Right renal pelvis (tissue), 4 donors: ENCODE results near the gene SELENOF. TPM values are rescaled to one million over a fixed set of nuclear protein-coding genes. Genes with fewer than 3 reads are reported as not detected.

ENCODE experiments used
- DNase-seq, 4 donors: peaks; one replicate each; pipeline ENCODE4 v3.0.0-alpha.2; 2013; ENCODE audit warnings: low read depth in 4 of 4, low spot score in 3 of 4, missing footprints in 1 of 4
- polyA plus RNA-seq, 4 donors: library from polyadenylated mRNA; unstranded; fragments of 120-200 nt; gene quantifications; one replicate each; pipeline ENCODE4 v1.2.1, GENCODE V29; 2013; ENCODE audit not compliant: insufficient read length in 4 of 4

The SELENOF gene
- polyA plus RNA-seq, 4 donors = 321 to 382 (median 350) TPM

DNA sequence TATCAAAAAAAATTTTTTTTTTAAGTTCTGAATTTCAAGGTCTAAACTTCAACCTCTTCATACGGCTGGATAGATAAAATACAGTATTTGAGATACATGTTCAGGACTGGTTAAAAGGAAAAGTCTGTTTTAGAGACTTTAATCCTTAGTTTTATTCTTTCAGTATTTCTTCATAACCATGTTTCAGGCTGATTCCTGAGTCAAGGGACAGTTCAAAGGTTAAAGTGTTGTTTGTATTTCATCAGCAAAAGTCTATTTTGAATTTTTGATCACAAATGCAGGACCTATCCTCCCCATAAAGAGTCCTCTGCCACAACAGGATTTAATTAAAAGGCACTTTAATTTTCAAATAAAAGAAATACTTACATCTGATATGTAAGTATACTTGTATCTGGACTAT, 53.5 kb downstream of the SELENOF start:
- DNase-seq = no peak

DNA sequence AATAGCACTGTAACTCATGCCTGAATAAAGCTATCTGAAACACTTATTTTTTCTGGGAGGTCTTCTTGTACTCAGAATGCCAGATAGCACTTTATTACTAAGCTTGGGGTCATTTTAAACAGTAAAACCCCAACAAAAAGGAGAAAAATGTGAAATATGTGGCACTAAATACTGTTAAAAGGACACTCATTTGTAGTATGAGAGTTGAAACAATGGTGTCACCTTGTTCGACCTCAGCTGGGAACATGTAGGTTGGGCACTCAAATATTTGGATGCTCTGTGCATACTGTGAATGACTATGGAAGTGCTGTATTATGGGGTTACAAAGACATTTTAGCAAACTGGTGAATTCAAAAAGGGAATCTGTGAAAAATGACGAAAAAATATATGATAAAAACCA, 53.9 kb downstream of the SELENOF start:
- DNase-seq = no peak

DNA sequence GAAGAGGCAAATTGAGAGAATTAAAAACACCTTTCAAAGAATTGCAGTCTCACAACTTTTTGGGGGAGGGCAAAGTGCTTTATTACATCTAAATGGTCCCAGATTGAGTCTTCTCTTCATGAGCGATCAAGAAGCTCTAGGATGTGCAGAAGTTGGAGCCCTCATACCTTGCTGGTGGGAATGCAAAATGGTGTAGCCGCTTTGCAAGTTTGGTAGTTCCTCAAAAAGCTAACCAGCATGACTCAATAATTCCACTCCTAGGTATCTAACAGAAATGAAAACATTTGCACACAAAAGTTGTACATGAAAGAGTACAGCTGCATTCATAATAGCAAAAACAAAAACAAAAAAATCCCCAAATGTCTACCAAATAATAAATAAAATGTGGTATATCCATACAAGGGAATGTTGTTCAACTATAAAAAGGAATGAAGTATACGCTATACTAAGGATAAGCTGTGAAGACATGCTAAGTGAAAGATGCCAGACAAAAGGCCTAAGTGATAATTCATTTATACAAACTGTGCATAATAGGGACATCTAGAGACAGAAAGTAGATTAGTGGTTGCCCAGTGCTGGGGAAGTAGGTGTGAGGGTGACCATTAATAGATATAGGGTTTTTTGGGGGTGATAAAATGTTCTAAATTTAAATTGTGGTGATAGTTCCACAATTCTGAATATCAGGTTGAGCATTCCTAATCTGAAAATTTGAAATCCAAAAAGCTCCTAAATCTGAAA, 55.2 kb downstream of the SELENOF start:
- DNase-seq = no peak

DNA sequence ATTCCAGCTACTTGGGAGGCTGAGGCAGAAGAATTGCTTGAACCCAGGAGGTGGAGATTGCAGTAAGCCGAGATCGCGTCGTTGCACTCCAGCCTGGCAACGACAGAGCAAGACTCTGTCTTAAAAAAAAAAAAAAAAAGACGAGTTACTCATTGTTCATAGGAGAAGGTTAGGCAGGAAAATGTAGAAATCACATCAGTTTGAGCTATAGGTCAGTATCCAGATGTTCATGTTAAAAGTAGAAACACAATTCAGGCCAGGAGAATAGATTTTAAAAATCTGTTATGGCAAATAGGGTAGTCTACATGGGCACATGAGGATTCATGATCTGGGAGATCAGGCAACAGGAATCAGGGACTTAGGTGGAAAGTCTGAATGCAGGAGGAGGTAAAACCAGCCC, 57.7 kb downstream of the SELENOF start:
- DNase-seq = no peak

DNA sequence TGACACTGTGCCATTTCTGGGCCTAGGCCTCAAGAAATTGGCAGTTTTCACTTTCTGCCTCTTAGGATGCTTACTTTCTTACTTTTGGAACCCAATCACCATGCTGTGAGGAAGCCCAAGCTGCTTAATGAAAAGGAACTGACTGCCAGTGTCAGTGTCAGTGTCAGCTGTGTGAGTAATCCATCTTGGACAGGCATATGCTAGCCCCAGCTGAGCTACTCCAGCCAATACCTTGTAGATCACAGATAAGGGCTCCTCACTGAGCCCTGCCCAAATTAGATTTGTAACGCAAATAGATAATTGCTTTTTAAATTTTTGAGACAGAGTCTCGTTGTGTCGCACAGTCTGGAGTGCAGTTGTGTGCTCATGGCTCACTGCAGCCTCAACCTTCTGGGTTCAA, 59.6 kb downstream of the SELENOF start:
- no peak for DNase-seq

DNA sequence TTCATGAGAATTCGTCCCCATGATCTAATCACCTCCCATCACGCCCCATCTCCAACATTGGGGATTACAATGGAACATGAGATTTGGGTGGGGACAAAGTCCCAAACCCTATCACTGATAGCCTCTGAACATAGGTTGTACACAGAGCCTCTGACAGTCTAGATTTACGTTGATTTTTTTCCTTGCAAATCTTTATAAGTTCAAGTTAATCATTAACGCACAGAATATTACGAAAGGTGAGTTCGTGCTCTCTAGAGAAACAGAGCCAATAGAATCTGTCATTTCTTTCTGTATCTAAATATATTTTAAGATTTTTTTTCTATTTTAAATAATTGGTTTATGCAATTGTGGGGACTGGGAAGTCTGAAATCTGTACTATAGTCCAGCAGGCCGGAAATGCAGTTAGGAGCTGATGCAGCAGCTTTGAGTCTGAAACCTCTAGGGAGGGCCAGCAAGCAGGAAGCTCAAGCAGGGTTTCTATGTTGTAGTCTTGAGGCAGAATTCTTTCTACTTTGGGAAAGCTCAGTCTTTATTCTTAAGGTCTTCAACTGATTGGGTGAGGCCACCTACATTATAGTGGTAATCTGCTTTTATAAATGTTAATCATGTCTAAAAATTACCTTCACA, 61.0 kb downstream of the SELENOF start:
- DNase-seq = no peak

DNA sequence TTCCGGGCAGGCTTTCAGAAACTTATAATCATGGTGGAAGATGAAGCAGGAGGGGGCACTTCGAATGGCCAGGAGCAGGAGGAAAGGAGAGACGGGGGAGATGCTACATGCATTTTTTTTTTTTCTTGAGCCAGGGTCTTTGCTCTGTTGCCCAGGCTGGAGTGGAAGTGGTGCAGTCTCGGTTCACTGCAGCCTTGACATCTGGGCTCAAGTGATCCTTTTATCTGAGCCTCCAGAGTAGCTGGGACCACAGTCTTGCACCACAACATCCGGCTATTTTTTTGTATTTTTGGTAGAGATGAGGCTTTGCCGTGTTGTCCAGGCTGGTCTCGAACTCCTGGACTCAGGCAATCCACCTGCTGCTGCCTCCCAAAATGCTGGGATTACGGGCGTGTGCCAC, 61.6 kb downstream of the SELENOF start:
- DNase-seq = no peak

DNA sequence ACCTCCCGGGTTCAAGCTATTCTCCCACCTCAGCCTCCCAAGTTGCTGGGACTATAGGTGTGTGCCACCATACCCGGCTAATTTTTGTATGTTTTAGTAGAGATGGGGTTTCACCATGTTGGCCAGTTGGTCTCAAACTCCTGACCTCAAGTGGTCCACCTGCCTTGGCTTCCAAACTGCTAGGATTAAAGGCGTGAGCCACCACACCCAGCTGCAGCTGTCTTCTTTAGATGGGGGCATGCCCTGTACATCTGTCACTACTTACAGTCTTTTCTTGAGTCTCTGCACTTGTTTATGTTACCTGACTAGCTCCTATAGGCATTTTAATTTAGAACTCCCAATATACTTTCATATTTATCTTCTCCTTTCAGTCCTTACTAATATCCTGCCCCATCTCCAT, 64.2 kb downstream of the SELENOF start:
- no peak for DNase-seq

DNA sequence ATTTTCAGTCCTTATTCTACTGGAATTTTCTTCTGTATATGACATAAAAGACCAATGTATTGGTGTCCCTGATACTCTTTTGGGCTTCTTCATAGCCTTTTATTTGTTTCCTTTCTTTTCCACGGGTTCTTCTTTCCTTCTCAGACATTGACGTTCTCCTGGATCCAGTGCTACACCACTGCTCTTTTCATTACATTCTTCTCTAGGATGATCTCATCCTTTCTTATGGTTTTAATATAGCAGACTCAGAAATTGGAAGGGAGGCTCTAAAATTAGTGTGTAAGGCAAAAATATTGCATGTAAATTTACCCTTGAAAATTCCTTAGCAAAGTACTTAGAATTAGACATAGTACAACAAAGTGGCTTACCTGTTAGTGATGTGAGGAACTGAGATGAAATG, 65.3 kb downstream of the SELENOF start:
- no peak for DNase-seq

DNA sequence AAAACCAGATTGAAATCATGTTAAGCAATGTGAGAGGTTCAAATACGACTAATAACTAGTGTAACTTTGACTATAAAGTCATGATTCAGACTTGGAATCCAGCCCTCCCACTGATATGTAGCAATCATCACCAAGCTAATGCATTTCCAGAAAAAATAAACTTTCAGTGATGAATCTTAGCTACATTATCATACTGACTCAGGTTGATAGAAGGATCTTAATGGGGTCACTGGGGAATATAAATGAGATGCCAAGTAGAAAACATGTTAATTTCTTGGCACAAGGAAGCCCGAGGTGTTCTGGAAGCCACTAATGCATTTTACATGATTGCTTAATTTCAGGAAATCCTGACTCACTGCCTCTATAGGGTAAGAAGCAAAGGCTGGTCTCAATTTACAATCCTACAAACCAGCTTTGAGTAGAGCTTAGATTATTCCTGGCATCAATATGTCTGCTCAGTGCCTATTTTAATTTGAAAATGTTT, 67.7 kb downstream of the SELENOF start:
- no peak for DNase-seq

DNA sequence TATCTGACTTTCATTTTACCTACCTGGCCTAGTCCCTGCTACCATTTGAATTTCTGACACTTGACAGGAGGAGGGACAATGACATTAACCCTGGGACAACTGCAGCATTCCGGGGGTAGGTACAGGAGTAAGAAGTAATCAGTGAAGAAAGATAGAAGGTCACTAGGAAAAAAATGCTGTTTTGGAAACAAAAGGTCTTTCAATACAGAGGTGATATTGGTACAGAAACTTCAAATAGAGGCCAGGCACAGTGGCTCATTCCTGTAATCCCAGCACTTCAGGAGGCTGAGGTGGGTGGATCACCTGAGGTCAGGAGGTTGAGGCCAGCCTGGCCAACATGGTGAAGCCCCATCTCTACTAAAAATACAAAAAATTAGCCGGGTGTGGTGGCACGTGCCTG, 68.4 kb downstream of the SELENOF start:
- no peak for DNase-seq

DNA sequence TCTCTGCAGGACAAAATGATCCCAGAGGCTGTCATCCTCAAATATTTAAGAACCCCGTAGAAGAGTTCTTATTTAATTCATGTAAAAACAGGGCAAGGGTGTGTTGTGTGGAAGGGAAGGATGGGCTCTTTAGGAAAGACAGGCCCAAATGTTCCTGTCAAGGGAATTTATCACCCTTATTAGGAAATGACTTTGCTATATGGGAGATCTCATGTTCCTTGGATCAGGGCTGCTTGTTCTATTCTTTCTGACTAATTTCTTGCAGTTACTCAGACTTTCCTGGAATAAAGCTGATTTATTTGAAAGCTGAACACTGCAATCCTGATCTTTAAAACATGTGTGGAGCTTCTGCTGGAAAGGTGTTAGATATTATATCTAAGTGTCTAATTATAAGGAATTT, 72.8 kb downstream of the SELENOF start:
- DNase-seq = no peak

DNA sequence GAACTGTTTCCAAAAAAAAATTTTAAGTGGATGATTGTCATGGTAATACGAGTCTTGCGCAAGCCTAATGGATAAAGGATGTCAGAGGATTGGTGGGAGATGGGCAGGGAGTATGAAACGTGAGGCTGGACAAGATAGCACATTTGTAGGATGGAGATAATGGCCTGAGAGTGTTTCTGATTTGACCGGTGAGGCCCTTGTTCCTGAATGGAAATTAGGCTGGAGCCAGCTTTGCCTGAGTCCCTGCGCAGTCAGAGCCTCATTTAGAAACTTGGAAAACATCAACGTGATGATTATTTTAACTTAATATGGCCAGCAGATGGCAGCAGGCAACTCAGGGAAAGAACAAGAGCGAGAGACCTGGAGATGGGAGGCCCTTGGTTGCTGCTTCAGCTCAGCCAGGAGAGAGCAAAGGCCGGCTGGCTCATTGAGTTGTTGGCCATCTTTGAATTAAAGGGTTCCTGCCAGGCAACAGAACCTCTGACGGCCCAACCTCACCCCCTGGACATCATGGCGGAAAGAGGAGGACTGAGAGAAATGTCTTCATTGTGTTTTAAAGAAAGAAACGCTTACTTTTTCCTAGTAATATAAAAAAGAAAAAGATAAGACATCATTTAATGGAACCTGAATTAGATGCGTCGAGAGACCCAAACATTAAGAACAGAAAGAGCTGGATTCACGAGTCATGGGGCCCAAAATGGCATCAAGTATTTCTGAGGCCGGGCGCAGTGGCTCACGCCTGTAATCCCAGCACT, 80.3 kb downstream of the SELENOF start:
- peak; percentile 51 to 64 (median 51) for DNase-seq

DNA sequence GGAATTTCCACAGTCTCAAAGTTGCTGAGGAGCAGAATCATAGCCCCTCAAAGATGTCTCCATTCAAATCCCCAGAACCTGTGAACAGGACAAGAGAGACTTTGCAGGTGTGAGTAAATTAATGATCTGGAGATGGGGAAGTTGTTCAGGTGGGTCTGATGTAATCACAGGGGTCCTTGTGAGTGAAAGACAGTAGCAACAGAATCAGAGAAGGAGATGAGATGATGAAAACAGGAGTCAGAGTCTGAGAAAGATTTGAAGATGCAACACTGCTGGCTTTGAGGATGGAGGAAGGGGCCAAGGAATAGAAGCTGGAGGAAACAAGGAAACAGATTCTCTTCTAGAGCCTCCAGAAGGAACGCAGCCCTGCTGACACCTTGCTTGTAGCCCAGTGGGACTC, 81.5 kb downstream of the SELENOF start:
- DNase-seq = no peak

DNA sequence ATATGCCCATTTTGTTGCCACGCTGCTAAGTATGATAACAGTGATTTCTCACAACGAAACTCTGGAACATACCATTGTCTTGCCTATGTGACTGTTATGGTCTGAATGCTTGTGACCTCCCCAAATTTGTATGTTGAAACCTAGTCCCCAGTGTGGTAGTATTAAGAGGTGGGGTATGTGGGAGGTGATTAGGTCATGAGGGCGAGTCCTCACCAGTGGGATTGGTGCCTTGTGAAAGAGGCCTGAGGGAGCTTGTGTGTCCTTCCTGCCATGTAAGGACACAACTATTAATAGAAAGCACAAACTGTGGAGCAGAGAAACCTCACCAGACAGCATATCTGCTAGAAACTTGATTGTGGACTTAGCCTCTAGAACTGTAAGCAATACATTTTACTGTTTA, 84.6 kb downstream of the SELENOF start:
- DNase-seq = no peak

DNA sequence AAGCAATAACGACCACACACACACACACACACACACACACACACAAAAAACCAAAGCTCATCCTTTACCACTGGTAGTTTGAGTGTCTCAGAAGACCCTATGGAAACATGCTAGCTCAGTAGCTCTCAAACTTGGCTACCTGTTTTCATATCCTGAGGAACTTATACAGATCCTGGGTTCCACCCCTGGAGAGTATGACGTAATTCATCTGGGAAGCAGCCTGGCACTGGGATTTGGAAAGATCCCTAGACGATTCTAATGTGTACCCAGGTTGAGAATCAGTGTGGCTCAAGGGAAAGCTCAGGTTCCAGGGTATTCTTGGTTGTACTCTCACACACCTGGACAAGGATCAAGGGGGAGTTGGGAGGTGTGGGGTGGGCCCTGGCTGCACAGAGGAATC, 85.9 kb downstream of the SELENOF start:
- no peak for DNase-seq

DNA sequence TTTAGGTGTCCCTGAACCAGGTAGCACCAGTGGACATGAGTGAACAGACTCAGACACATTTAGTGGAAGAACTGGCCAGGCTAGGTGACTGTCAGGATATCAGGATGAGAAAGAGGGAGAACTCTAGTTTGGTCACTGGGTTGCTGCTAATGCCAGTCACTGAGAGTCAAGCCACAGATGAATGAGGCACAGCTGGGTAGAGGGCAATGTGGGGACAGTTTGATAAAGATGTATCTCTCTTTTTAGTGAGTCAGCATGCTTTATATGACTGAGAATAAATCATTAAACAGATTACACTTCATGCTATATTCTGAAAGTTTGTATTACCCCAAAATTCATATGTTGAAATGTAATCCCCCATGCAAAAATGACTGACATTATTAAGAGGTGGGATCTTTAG, 87.1 kb downstream of the SELENOF start:
- no peak for DNase-seq

DNA sequence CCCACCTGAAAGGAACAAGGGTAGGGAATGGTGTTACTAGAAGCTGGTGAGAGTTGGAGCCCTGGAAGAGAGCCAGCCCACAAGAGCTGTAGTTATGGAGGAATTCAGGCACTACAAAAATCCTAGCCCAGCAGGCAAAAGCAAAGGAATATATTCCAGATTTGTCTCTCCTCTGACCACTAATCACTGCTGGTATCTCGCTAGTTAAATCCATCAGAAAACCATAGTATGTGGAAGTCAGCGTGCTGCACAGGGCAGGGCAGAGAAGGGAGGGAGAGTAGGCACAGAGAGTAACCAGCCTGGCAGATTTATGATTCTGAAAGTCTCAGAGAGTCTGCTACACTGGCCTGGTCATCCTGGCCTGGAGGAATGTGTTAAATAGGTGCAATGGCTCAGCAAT, 88.6 kb downstream of the SELENOF start:
- no peak for DNase-seq

DNA sequence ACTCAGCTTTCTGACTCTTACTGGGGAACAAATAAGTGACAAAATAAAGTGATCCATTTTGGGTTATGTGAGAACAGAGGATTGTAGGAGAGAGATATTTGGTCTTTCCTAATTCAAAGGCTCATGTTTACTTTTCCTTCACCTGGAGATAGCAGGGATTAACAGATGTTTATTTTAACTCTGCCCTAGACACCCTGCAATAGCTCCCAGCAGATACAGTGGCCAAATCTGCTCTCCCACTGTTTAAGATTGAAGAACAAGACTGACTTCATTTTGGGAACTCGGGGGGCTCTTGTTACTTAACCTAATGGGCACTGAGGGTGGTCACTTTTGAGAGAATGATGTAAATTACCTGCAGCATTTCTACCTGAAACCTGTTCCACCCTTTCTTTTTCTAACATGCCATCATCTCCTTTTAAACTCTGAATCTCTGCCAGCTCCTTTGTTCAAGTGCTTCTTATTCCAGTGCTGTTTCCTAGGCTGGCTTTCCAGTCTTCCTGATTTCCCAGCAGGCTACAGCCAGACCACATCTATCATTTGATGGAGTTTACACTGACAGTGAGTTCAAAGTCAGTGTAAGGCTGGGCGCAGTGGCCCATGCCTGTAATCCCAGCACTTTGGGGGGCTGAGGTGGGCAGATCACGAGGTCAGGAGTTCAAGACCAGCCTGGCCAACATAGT, 90.0 kb downstream of the SELENOF start:
- no peak for DNase-seq

DNA sequence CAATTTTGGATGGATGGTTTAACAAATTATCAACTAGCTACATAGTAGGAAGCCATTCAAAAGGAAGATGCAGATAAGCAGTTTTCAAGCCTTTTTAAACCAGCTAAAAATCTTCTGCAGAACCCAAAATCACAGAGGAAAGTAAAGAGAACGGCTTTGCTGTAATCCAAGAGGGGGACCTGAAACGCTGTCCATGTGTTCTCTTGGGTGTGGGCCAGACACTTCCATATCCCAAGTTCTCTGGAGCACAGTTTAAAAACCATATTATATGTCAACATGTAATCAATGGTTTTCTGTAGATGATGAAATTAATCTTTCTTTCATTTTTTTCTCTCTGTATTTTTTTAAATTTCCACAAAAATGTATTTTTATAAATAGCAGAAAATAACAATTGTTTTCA, 90.5 kb downstream of the SELENOF start:
- no peak for DNase-seq

DNA sequence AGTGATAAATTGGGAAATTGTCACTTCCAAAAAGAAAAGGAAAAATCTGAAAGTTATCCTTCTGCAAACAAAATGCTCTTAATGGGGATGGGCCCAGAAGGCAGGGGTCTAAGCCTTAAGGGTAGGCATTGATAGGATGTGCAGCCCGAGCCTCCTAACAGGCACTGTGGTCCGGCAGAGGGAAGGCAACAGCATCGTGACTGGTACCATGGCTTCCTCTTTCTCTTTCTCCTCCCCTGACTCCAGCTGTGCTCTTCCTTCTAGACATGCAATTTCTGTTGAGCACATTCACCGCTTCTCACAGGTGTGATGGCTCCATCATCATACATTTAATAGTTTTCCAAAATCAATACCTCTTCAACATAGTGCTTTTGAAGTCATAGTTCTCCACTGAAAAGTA, 91.5 kb downstream of the SELENOF start:
- DNase-seq = no peak
